Hematopoietic multipotent progenitor cell treated with erythropoietin and hydrocortisone succinate and interleukin-3 and kit ligand, for 17 days (in vitro differentiated cells): ENCODE measurements around the gene TRIM44.
"Not testable (repeated sequence)": the region's sequence is repeated elsewhere in the genome, so short reads cannot be mapped to it uniquely, and the experiment has no call there.

Experiments used
- DNase-seq: peaks from one replicate; pipeline ENCODE4 v3.0.0-alpha.2; 2015; ENCODE audit warnings: low spot score

Gene TRIM44

DNA sequence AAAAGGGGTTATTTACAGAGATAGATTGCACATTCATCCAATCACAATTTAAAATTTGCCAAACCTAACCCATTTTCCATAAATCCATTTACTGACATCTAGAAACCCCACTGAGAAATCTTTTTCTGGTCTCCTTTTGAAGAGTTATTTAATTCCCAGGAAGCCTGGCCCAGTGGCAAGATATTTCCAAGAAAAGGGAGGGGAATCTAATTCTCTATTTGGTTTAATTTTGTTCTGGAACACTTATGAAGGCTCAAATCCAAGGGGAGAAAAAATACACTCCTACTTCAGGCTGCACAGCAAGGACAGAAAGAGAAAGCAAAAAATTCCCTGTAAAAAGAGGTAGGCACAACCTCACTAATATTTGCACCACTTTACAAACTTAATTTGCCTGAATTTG is 193.1 kb downstream of the TRIM44 start:
- no peak for DNase-seq

DNA sequence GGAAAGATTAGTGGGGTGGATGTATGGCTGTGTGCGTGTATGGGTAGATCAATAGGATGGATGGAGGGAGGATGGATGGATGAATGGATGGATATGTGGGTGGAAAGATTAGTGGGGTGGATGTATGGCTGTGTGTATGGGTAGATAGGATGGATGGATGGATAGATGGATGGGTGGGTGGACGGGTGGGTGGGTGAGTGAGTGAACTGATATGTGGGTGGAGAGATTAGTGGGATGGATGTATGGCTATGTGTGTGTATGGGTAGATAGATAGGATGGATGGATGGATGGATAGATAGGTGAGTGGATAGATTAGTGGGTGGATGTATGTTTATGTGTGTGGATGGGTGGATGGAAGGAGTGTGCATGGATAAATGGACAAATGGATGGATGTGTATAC is 193.7 kb downstream of the TRIM44 start:
- no peak for DNase-seq

DNA sequence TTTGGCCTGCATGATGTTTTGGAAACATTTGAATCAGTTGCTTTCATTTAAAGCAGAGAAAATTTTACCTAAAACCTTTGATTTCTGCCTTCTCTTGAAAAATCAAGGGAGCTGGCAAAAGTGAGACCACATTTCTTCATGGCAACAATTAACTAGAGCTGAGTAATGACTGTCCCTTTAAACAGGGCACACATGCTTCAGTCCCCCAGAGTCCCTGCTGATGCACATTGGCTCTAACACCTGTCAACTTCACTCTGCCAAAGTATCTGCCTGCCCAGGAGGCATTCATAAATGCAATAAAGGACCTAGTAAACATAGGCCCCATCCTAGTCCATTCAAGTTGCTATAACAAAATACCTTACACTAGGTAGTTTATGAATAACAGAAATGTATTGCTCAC is 194.2 kb downstream of the TRIM44 start:
- no peak for DNase-seq

DNA sequence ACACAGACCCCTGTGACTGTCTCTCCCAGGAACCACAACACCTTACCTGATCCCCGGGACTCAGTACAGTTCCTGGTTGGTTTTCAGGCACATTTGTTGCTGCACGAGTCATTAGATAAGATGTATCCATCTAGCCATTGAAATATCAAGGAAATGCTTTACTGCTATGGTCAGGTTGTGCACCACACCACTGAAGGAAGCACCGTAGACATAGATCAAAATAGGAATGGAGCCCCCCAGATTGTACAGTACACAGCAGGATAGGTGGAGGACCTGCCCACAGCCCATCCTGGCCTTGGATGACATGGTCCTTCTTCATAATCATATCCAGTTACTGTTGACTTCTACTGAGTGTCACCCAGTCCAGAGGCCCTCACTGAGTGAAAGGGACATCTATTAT is 195.3 kb downstream of the TRIM44 start:
- DNase-seq: no peak

DNA sequence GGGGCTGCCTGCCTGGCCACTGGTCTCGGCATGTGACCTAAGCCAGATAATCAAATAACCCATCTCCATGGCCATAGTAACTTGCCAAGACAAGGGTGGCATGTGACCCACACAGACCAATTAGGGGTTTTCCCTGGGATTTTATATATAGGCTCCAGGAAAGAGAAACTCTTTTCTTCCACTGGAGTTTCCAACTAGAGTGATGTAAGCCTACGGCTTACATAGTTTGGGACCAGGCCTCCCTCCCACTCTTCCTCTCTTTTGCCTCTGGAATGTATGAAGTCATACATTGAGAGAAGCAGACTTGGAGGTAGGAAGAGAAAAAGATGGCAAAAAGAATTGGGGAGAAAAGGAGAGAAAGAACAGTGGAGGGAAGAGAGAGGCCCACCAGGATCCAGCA is 196.7 kb downstream of the TRIM44 start:
- DNase-seq: no peak

DNA sequence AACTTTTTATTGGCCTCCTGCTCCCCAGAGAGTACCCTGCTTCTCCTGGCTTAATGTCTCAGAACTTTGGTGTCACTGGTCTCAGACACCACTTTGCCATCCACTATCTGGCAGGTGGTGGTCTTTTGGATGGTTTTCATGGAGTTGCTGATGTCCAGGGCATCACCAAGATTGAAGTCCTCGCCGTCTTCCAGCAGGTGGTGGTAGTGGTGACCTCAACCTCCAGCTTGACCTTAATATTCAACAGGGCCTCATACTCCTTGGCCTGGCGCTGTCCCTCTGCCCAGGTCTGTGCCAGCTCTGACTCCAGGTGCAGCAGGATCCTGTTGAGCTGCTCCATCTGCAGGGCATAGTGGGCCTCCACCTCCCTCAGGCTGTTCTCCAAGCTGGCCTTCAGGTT is 197.6 kb downstream of the TRIM44 start:
- DNase-seq: not testable (repeated sequence)

DNA sequence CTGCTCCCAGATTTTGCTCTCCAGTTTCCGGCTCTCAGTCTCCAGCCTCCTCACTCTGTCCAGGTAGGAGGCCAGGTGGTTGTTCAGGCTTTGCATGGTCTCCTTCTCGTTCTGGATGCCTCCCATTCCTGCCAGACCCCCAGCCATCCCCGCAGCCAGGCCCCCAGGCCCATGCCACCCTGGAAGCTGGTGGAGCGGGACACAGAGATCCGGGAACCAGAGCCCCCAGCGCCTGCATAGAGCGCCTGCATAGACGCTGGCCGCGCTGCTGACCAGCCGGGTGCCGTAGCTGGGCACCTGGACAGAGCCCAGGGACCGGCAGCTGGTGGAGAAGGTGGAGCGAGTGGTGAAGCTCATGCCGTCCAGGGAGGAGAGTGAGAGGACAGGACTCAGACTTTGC is 198.6 kb downstream of the TRIM44 start:
- no peak for DNase-seq

DNA sequence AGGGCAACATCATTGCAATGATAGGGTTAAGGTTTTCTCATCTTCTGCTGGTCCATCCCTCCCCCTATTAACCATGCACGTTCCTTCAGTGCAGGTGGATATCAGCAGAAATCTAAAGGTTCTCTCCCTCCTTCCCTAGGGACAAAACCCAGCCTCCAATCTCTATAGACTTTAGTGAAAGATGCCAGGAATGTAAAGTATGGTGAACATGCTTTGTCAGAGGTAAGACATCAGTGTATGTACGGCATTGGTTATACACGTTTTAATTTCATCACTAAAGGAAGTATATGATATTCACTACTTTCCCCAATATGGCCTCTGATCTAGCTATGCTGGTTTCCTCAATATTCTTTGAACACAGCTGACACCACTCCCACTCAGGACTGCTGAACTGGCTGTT is 200.1 kb downstream of the TRIM44 start:
- DNase-seq: no peak

DNA sequence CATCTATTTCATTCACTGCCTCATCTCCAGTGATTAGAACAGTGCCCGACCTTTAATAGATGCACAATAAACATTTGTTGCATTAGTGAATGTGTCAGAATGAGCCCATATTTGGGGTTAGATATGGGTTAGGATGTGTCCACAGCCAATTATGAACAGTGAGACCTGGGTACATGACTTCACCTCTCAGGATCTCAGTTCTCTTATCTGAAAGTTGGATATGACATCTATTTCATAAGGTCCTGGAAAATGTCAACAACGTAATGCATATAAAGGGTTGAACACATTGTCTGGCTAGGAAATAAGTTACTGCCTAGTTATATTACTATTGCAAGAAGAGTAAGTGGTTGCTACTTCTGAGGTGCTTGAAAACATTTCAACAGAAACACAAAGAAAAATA is 201.6 kb downstream of the TRIM44 start:
- DNase-seq: no peak

DNA sequence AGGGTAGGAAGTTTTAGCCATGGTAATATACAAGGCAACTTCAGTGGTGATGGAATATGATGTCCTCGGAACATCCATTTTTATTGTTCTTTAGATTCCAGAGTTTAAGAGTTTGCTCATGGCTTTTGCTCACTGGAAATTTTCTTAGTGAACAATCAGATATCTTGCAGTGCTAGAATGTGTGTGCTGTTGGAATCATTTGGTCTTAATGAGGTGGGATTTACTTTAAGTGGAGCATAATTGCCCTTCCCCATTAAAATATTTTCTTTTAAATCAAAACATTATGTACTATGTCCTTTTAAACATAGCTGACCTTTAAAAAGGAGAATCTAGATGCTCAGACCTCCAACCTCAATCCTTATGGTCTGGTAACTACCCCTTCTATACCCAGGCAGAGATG is 204.0 kb downstream of the TRIM44 start:
- DNase-seq: no peak
